Measurements from ENCODE around the gene C11orf65. TPM values are rescaled to one million over a fixed set of nuclear protein-coding genes. Genes with fewer than 3 reads are reported as not detected.

The C11orf65 gene
- total and polyA plus RNA-seq, 4 experiments from 2014 or later, result 0.30 to 1.0 (median 0.93) TPM; not detected in 1

- Histone ChIP-seq H3K27me3 (ENCODE audit: insufficient read depth, low read length) (no peaks in the 10 kb centered on the region), H3K4me3 (ENCODE audit: low read length in 2 of 2) (no peak overlapping the region), H3K36me3 (ENCODE audit: insufficient read depth, low read length) (peaks cover 4% of the 10 kb centered on the region), H3K4me1 (ENCODE audit: insufficient read depth, low read length) (no peaks in the 10 kb centered on the region), H3K9me3 (ENCODE audit: control insufficient read depth in 1 of 2, low read length in 2 of 2) (no peaks in the 10 kb centered on the region), H3K27ac (ENCODE audit: low read depth, low read length) (no peak overlapping the region)
- Mint-ChIP-seq H3K4me3 (no peak overlapping the region), H3K9me3 (peaks cover 0 to 18% (median 8%) of the 10 kb centered on the region in 8 donors), H3K27me3 (no peaks in the 10 kb centered on the region), H3K27ac (no peak overlapping the region), H3K36me3 (peaks cover 44 to 48% of the 10 kb centered on the region in 2 donors), H3K4me1 (no peaks in the 10 kb centered on the region)
- ChIA-PET POLR2A (ENCODE audit: partially characterized antibody) (no interaction called here), CTCF (ENCODE audit: partially characterized antibody) (no interaction called here)
- intact Hi-C loops (cut with micrococcal nuclease), result no loop called here
- no peak for DNase-seq
Observed at GRCh38 chr11:108370315-108370714, 97.0 kb downstream of the C11orf65 start.

- Mint-ChIP-seq H3K27ac (peak overlapping the region in 4 of 7 donors; percentile 3 to 24 (median 16)), H3K27me3 (no peaks in the 10 kb centered on the region), H3K9me3 (peaks cover 0 to 14% (median 5%) of the 10 kb centered on the region in 8 donors), H3K4me3 (no peak overlapping the region), H3K36me3 (peaks cover 56 to 61% of the 10 kb centered on the region in 2 donors), H3K4me1 (peaks cover 0 to 2% (median 0%) of the 10 kb centered on the region in 4 donors)
- no peak for DNase-seq
- POLR2A ChIA-PET (ENCODE audit: partially characterized antibody), result no interaction called here
- Histone ChIP-seq H3K27me3 (ENCODE audit: insufficient read depth, low read length) (no peaks in the 10 kb centered on the region), H3K27ac (ENCODE audit: low read depth, low read length) (no peak overlapping the region), H3K9me3 (ENCODE audit: control insufficient read depth in 1 of 2, low read length in 2 of 2) (no peaks in the 10 kb centered on the region), H3K36me3 (ENCODE audit: insufficient read depth, low read length) (peaks cover 16% of the 10 kb centered on the region), H3K4me1 (ENCODE audit: insufficient read depth, low read length) (no peaks in the 10 kb centered on the region), H3K4me3 (ENCODE audit: low read length in 2 of 2) (no peak overlapping the region)
- intact Hi-C loops (cut with micrococcal nuclease), result no loop called here
- CTCF ChIA-PET (ENCODE audit: partially characterized antibody), result no interaction called here
Observed at GRCh38 chr11:108369064-108369463, 98.3 kb downstream of the C11orf65 start.

- H3K4me3 ChIP-seq (ENCODE audit: low read length in 2 of 2), result no peak overlapping the region
- Mint-ChIP-seq H3K4me1 (peaks cover 0 to 2% (median 0%) of the 10 kb centered on the region in 4 donors), H3K36me3 (peaks cover 60 to 65% of the 10 kb centered on the region in 2 donors), H3K27me3 (no peaks in the 10 kb centered on the region), H3K9me3 (peaks cover 0 to 8% (median 2%) of the 10 kb centered on the region in 8 donors), H3K4me3 (no peak overlapping the region), H3K27ac (peak overlapping the region in 2 of 7 donors; percentile 30 to 66)
- H3K9me3 ChIP-seq (ENCODE audit: control insufficient read depth in 1 of 2, low read length in 2 of 2), result no peaks in the 10 kb centered on the region
- intact Hi-C loops (cut with micrococcal nuclease), result no loop called here
- peaks cover 18% of the 10 kb centered on the region for H3K36me3 ChIP-seq (ENCODE audit: insufficient read depth, low read length)
- ChIA-PET CTCF (ENCODE audit: partially characterized antibody) (no interaction called here), POLR2A (ENCODE audit: partially characterized antibody) (no interaction called here)
- DNase-seq, result no peak
- H3K27me3 ChIP-seq (ENCODE audit: insufficient read depth, low read length), result no peaks in the 10 kb centered on the region
- no peaks in the 10 kb centered on the region for H3K4me1 ChIP-seq (ENCODE audit: insufficient read depth, low read length)
- H3K27ac ChIP-seq (ENCODE audit: low read depth, low read length), result no peak overlapping the region
Observed at GRCh38 chr11:108368134-108368533, 99.2 kb downstream of the C11orf65 start.

- Histone ChIP-seq H3K36me3 (ENCODE audit: insufficient read depth, low read length) (peaks cover 18% of the 10 kb centered on the region), H3K4me3 (ENCODE audit: low read length in 2 of 2) (no peak overlapping the region), H3K27ac (ENCODE audit: low read depth, low read length) (no peak overlapping the region), H3K4me1 (ENCODE audit: insufficient read depth, low read length) (no peaks in the 10 kb centered on the region), H3K27me3 (ENCODE audit: insufficient read depth, low read length) (no peaks in the 10 kb centered on the region), H3K9me3 (ENCODE audit: control insufficient read depth in 1 of 2, low read length in 2 of 2) (no peaks in the 10 kb centered on the region)
- no peaks in the 10 kb centered on the region for H3K27me3 Mint-ChIP-seq
- H3K9me3 Mint-ChIP-seq, result peaks cover 0 to 4% (median 0%) of the 10 kb centered on the region in 8 donors
- DNase-seq, result no peak
- peaks cover 0 to 3% (median 0%) of the 10 kb centered on the region in 4 donors for H3K4me1 Mint-ChIP-seq
- H3K4me3 Mint-ChIP-seq, result no peak overlapping the region
- ChIA-PET POLR2A (ENCODE audit: partially characterized antibody) (no interaction called here), CTCF (ENCODE audit: partially characterized antibody) (no interaction called here)
- H3K36me3 Mint-ChIP-seq, result peaks cover 48 to 50% of the 10 kb centered on the region in 2 donors
- peak overlapping the region in 2 of 7 donors; percentile 13 to 14 for H3K27ac Mint-ChIP-seq
- intact Hi-C loops (cut with micrococcal nuclease), result no loop called here
Observed at GRCh38 chr11:108364159-108364558, 103.2 kb downstream of the C11orf65 start.

GRCh38 chr11:108351468-108351867, 115.9 kb downstream of the C11orf65 start:
- Mint-ChIP-seq H3K4me1 (peaks cover 0 to 3% (median 0%) of the 10 kb centered on the region in 4 donors), H3K36me3 (peaks cover 84% of the 10 kb centered on the region in 2 donors)
- POLR2A ChIA-PET (ENCODE audit: partially characterized antibody), result no interaction called here

GRCh38 chr11:108346451-108346850, 120.9 kb downstream of the C11orf65 start:
- Histone ChIP-seq H3K36me3 (ENCODE audit: insufficient read depth, low read length) (peaks cover 36% of the 10 kb centered on the region), H3K9me3 (ENCODE audit: control insufficient read depth in 1 of 2, low read length in 2 of 2) (no peaks in the 10 kb centered on the region), H3K4me1 (ENCODE audit: insufficient read depth, low read length) (no peaks in the 10 kb centered on the region), H3K27me3 (ENCODE audit: insufficient read depth, low read length) (no peaks in the 10 kb centered on the region), H3K4me3 (ENCODE audit: low read length in 2 of 2) (no peak overlapping the region), H3K27ac (ENCODE audit: low read depth, low read length) (no peak overlapping the region)
- intact Hi-C loops (cut with micrococcal nuclease), result no loop called here
- Mint-ChIP-seq H3K36me3 (peaks cover 56 to 67% of the 10 kb centered on the region in 2 donors), H3K4me3 (no peak overlapping the region), H3K27me3 (no peaks in the 10 kb centered on the region), H3K27ac (peak overlapping the region in 3 of 7 donors; percentile 20 to 31 (median 29)), H3K4me1 (peaks cover 5 to 15% (median 10%) of the 10 kb centered on the region in 4 donors), H3K9me3 (no peaks in the 10 kb centered on the region)
- no peak for DNase-seq
- POLR2A ChIA-PET (ENCODE audit: partially characterized antibody), result no interaction called here
- CTCF ChIA-PET (ENCODE audit: partially characterized antibody), result no interaction called here

More at GRCh38 chr11:108351468-108351867, 115.9 kb downstream of the C11orf65 start:
- H3K27ac ChIP-seq (ENCODE audit: low read depth, low read length), result no peak overlapping the region
- Mint-ChIP-seq H3K4me3 (no peak overlapping the region), H3K9me3 (no peaks in the 10 kb centered on the region), H3K27me3 (no peaks in the 10 kb centered on the region), H3K27ac (peak overlapping the region in 4 of 7 donors; percentile 22 to 53 (median 36))
- H3K4me3 ChIP-seq (ENCODE audit: low read length in 2 of 2), result no peak overlapping the region
- peaks cover 72% of the 10 kb centered on the region for H3K36me3 ChIP-seq (ENCODE audit: insufficient read depth, low read length)
- no peaks in the 10 kb centered on the region for H3K4me1 ChIP-seq (ENCODE audit: insufficient read depth, low read length)
- CTCF ChIA-PET (ENCODE audit: partially characterized antibody), result no interaction called here
- no peaks in the 10 kb centered on the region for H3K9me3 ChIP-seq (ENCODE audit: control insufficient read depth in 1 of 2, low read length in 2 of 2)
- no peaks in the 10 kb centered on the region for H3K27me3 ChIP-seq (ENCODE audit: insufficient read depth, low read length)
- intact Hi-C loops (cut with micrococcal nuclease), result no loop called here
- no peak for DNase-seq

GRCh38 chr11:108345767-108346166, 121.6 kb downstream of the C11orf65 start:
- Histone ChIP-seq H3K27me3 (ENCODE audit: insufficient read depth, low read length) (no peaks in the 10 kb centered on the region), H3K4me3 (ENCODE audit: low read length in 2 of 2) (no peak overlapping the region), H3K4me1 (ENCODE audit: insufficient read depth, low read length) (no peaks in the 10 kb centered on the region), H3K36me3 (ENCODE audit: insufficient read depth, low read length) (peaks cover 29% of the 10 kb centered on the region), H3K9me3 (ENCODE audit: control insufficient read depth in 1 of 2, low read length in 2 of 2) (no peaks in the 10 kb centered on the region), H3K27ac (ENCODE audit: low read depth, low read length) (no peak overlapping the region)
- Mint-ChIP-seq H3K36me3 (peaks cover 50 to 64% of the 10 kb centered on the region in 2 donors), H3K27me3 (no peaks in the 10 kb centered on the region), H3K4me1 (peaks cover 5 to 15% (median 11%) of the 10 kb centered on the region in 4 donors), H3K27ac (peak overlapping the region in 2 of 7 donors; percentile 16 to 36), H3K4me3 (no peak overlapping the region), H3K9me3 (no peaks in the 10 kb centered on the region)
- CTCF ChIA-PET (ENCODE audit: partially characterized antibody), result no interaction called here
- no peak for DNase-seq
- POLR2A ChIA-PET (ENCODE audit: partially characterized antibody), result no interaction called here
- intact Hi-C loops (cut with micrococcal nuclease), result no loop called here

Measured in CD4-positive, alpha-beta memory T cell (primary cell).